NCI-H2196 (cell line): ENCODE results near the gene PDIK1L.
A peak's percentile ranks its signal among the peaks of the same experiment; 100 is the strongest.
"Not testable (repeated sequence)": the region's sequence is repeated elsewhere in the genome, so short reads cannot be mapped to it uniquely, and the experiment has no call there.

Experiments used
- DNase-seq: peaks from one replicate; lab custom pipeline; 2025; ENCODE audit not compliant: unreplicated experiment; lab: John Stamatoyannopoulos, UW

Gene PDIK1L

DNA sequence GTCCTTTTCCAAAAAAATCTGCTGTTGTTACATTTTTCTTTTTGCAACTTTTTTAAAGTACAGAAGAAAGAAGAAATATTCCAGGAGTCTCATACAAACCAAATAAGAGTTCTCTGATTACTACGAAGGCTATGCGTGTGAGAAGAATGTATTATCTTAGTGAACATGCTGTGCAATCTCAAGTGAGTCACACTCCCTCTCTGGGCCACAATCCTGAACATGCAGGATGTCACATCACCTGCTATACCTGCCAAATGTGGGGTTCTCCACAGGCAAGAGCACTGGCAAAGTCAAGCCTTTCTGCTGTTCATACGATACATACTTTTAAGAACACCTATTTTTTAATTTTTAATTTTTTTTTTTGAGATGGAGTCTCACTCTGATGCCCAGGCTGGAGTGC, 22.5 kb upstream of the PDIK1L start:
- no peak for DNase-seq

DNA sequence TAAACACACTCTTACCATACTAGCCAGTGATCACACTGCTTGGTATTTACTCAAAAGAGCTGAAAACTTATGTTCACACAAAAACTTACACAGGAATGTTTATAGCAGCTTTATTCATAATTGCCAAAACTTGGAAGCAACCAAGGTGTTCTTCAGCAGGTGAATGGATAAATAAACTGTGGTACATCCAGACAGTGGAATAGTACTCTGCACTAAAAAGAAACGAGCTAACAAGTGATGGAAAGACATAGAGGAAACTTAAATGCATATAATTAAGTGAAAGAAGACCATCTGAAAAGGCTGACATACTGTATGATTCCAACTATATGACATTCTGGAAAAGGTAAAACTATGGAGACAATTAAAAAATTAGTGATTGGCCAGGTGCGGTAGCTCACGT, 20.7 kb upstream of the PDIK1L start:
- DNase-seq: no peak

DNA sequence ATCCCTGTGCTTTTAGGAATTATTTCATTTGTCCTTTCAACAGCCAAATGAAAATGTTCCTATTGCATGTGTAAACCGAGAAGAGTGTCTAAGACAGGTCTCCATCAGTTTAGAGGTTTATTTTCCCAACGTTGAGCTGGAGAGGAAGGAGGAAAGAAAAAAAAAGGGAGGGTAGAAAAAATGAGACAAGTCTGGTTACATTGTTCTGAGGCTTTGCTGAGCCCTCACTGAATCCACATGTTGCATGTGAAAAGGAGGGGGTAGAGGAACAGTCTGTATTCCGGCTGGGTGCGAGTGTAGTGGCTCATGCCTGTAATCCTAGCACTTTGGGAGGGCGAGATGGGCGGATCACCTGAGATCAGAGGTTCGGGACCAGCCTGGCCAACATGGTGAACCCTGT, 19.2 kb upstream of the PDIK1L start:
- no peak for DNase-seq

DNA sequence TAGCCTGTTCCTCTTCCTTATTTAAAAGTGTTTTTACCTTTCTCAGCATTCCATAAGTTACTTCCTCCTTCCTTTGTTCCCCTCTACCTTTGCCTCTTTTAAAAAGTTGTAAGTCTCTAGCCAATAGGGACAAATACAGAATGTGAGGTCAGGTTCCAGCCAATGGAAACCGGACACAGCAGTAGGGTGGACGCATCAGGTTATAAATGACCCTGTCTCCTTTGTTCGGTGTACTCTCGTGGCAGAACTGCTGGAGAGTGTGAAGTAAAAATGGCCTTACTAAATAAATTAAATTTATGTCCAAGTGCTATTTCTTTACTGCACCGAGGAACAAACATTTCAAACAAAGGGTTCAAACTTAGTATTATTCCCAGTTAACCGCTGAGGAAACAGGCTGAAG, 18.1 kb upstream of the PDIK1L start:
- not testable (repeated sequence) for DNase-seq

DNA sequence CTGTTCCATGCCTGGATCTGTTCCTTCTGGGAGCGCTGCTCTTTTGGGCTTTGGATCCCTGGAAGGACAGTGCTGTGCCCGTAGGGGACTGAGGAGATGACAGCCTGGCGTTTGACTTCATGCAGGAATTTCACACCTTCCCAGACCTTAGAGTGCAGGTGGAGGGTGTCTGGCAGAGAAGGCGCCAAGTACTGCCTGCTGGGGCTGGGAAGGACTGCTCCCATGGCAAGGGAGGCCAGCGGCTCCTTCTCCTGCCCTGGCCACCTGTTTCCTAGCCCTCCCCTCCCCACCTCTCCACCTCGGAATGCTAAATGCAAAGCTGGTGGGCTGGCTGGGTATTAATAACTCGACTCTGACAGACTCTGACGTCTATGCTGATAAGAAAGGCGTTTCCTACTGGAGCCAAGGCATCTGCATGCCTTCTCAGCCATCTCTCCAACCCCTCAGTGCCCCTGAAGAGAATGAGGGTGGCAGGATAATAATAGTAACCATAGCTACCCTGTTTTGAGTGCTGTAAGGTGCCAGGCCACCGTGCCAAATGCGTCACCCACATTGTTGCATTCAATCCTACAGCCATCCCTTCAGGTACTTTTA, 17.5 kb upstream of the PDIK1L start:
- DNase-seq: no peak

DNA sequence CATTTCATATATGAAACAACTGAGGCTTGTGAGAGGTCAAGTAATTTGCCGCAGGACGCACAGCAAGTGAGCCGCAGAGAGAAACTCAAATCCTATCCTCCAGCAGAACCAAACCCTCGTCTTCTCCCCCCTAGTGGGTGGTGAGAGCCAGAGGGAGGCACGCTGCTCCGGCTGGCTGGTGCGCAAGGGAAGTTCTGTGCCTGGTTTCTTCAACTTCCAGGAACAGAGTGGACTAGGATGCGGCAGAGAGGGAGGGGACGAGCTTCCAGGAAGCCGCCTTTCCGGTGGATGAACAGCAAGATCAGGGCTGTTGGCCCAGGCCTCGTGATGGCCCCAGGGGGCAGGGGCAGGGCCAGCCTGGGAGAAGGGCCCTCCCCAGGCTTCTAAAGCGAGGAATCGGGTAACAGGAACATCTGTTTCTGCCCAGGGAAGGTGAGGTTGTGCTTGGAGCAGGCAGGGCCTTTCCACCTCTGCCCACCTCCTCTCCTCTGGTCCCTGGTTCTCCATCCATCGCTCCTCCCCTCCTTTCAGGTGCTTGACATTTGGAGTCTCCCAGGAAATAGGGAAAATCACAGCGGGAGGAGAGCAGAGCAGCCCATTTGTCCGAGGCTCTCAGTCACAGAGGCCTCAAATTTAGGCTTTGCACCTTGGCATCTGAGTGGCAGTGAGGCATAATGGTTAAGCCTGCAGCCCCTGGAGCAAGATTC, 16.8 kb upstream of the PDIK1L start:
- no peak for DNase-seq

DNA sequence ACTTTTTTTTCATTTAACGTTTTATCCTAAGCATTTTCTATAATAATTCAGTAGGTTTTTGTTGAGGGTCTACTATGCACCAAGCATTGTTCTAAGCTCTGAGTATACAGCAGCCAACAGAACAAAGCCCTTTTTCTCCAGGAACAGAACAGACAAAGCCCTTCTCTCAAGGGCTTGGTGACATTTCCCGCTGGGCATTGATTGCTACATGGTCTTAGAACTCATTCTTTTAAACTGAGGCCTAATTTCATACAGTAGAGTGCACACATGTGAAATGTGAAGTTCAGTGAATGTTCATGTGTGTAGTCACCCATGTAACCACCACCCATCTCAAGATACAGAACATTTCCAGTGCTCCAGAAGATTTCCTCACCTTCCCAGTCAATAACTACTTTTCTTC, 15.2 kb upstream of the PDIK1L start:
- no peak for DNase-seq

DNA sequence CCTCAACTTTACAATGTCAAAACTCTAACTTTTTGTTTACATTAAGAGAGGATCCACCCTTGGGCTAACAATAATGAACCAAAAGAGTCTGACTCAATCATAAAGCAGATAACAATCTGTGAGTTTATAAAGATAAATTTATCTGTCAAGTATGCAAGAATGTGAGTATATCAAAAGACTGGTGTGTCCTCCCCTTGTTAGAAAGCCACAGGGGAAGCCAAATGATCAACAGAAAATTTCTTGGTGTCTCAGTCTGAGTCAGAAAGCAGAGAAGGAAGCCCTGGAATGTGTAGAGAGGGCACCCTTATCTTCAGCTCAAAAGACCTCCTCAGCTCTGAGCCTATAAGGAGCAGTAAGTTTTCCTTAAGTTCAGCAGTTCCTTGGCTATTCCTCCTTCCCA, 13.9 kb upstream of the PDIK1L start:
- no peak for DNase-seq

DNA sequence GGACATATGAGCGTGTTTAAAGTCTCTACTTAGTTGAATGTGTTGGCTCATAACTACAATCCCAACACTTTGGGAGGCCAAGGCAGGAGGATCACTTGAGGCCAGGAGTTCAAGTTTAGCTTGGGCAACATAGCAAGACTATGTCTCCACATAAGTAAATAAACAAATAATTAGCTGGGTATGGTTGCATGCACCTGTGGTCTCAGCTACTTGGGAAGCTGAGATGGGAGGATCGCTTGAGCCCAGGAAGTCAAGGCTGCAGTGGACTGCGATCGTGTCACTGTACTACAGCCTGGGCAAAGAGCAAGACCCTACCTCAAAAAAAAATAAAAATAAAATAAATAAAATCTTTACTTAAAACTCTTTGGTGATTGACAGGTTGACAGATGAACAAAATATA, 13.0 kb upstream of the PDIK1L start:
- DNase-seq: no peak

DNA sequence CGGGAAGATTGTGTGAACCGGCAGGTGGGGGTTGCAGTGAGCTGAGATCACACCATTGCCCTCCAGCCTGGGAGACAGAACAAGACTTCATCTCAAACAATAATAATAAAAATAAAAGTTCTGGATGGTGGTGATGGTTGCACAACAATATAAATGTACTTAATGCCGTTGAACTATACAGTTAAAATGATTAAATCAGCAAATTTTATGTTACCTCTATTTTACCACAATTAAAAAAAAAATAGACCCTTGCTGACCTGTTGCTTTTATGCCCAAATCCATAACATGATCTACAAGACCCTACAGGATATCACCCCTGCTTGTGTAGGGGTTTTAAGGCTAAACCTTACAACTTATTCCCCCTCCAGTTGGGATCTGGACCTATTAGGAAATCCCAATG, 11.8 kb upstream of the PDIK1L start:
- DNase-seq: no peak

DNA sequence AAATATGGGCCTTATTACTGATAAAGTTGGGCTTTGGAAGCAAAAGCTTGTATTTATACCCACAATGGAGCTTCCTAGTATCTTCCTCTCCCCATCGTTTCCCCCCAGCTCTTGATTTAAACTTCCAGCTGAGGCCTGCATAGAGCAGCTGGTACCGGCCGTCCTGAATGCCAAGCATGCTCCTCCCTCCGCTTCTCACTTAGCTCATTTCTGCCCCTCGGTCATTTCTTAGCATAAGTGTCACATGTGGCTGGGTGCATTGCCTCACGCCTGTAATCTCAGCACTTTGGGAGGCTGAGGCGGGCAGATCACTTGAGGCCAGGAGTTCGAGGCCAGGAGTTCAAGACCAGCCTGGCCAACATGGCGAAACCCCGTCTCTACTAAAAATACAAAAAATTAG, 11.4 kb upstream of the PDIK1L start:
- not testable (repeated sequence) for DNase-seq

DNA sequence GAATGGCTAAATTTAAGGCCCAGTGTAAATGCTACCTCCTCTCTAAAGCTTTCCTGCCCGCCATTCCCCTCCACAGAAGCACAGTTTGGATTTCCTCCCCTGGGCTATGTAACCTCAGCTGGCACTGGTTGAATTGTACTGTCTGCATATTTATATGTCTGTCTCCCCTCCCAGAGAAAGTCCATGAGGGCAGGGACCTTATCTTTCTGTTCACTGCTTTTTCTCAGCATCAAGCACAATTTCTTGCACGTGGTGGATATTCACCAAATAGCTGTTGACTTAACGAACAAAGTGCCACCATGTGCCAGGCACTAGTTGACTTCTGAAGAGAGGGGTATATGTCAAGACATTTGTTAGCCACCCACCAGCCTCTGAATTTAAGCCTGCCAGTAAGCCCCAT, 9.5 kb upstream of the PDIK1L start:
- no peak for DNase-seq

DNA sequence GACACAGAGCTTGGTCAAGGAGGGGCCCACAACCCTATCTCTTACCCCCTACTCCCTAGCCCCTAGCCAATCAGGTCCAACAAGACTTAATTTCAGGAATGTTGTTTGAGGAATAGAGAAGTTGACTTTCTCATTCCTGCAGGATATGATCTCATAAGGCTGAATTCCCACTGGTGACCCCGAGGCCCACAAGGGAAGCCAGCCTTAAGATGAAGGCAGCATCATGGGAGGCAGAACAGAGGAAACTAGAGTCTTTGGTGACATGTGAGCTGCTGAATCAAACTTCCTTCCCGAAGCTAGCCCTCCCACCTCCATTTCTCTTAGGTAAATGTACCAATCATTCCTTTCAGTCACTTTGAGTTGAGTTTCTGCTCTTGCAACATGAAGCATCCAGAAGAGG, 9.1 kb upstream of the PDIK1L start:
- no peak for DNase-seq

DNA sequence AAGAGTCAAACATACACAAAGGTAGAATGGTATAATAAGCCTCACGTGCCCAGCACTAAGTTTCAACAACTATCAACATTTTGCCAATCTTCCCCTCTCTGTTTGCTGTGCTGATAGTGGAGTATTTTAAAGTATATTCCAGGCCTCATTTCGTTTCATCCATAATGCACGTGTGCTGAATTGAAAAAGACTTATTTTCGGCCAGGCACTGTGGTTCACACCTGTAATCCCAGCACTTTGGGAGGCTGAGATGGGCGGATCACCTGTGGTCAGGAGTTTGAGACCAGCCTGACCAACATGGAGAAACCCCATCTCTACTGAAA, 6.4 kb upstream of the PDIK1L start:
- DNase-seq: not testable (repeated sequence)

DNA sequence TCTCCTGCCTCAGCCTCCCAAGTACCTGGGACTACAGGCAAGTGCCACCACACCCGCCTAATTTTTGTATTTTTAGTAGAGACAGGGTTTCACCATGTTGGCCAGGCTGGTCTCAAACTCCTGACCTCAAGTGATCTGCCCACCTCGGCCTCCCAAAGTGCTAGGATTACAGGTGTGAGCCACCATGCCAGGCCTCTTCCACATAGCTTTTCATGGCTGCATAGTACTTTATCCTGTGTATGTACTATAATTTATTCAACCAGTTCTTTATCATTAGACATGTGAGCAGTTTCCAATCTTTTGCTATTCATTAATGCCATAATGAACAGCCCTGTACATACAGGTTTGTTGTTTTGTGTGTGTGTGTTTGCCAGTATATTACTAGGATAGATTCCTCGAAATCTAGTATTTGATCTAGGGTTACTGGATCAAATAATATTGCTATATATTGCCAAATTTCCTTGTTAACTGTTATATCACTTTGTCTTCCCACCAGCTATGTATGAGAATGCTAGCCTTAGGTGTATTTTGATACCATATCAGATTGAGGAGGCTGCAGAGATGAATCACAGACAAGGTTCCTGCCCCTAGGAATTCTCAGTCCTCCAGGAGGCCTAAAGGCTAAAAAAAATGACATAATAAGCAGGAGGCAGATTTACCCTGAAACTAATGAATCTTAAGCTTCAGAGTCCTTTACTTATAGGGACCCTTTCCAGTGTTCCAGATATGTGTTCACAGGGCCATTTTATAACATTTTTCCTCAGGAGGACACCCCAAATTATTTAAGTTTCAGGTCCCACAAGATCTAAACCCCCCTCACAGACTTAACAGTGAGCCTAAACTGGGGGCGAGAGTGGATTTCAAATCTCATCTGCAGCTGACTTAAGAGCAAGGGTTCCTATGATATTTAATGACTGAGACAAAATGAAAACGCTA, 2.1 kb upstream of the PDIK1L start:
- DNase-seq: no peak

DNA sequence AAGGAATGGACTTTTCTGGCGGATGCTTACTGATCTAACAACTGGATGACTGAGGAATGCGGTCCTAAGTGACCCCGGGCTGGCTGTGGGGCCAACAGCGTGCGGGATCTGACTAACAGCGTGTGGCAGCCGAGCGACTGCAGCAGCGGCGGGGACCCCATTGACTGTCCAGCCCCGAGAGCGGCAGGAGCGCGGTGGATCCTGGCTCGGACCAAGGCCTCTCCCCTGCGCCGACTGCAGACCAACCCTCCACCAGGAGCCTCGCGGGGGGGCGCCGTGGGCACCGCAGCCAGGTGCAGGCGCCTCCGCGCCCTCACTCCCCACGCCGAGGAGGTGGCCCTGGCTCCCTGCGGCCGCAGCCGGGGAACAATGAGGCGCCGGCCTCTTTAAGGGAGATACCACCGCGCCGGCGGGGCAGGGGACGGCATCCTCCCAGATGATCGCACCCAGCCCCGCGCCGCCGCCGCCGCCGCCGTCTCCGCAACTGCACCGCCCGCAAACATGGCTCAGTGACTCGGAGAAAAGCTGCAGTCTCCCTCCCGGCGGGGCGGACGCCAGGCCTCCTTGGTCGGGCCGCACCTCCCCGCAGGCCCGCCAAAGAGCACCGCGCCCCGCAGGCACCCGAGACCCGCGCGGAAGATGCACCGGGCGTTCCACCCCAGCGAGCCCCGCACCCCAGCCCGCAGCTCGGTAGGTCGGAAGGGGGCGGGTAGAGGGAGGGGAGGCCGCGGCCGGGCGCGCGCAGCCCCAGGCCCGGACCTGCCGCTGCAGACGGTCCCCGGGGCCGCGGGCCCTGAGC, 694 bp upstream of the PDIK1L start:
- peak; percentile 67 for DNase-seq

DNA sequence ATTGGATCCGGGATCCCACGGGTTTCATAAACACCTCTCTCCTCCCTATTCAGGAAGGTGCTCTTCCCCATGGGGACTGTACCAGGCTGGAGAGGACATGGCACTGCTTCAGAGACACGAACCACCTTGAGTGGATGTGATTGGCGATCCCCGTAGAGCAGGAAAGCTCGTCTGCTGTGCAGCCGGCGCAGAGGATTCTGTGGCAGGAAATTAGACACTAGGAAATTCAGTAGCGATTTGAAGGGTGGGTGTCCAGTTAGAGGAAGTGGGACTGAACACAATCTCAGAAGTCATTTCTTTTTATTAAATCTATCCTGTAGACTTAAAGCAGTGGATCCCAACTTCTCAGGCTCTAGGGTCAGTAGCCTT, 767 bp downstream of the PDIK1L start:
- peak; percentile 53 for DNase-seq

DNA sequence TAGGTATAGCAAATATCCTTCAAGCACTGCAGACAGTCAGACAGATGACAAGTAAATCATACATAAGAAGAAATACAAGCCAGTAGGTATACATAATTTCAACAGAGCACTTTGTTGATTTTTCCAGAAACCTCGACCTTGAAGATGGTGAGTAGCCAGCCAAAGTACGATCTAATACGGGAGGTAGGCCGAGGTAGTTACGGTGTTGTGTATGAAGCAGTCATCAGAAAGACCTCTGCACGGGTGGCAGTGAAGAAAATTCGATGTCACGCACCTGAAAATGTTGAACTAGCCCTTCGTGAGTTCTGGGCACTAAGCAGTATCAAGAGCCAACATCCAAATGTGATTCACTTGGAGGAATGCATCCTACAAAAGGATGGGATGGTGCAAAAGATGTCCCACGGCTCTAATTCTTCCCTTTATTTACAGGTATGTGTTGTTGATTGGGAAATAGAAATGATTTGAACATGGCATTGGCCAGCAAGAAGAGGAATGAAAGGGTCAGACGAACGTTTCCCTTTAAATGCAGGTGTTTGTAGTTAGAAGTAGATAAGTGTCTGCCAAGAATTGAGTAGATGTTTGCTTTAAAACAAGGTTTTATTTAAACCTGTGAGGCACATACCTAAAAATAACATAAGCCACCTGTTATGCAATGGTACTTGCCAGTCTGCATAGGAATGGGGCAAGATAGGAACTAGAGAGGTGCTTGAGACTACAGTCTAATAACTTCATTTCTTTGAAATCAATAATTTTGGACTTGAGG, 2.7 kb downstream of the PDIK1L start:
- DNase-seq: no peak

DNA sequence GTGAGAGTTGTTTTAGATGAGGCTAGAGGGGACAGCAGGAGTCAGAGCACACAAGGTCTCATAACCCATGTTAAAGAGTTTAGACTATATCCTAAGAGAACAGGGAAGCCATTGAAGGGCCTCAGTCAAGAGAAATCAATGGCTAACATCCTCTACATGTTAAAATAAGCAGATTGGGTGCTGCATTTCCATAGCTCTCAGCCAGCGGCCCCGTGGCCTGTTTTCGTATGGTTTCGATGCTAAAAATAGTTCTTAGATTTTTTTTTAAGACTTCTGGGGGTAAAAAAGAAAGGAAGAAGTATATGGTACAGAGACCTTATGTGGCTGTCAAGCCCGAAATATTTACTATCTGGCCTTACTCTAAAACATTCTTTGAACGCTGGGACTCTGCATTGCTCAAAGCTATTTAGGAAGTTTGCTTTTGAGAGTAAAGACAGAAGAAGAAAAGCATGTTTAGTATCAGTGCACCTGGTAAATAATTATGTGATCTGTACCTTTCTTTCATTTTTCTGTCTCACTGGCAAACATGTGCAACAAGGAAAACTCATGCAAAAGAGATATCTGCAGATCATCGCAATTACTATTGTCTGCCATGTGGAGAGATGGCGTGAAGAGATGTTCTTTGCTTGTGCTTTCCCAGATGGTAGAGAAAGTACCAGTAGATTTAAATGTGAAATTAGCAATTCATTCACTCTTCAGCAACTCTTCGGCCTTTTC, 8.4 kb downstream of the PDIK1L start:
- DNase-seq: no peak
